BJ (cell line): ENCODE measurements around the gene CCDC150. TPM values are rescaled to one million over a fixed set of nuclear protein-coding genes. Genes with fewer than 3 reads are reported as not detected.
"Not testable (repeated sequence)": the region's sequence is repeated elsewhere in the genome, so short reads cannot be mapped to it uniquely, and the experiment has no call there.

Source experiments
- CTCF ChIA-PET: fragments of 350-600 bp; formaldehyde crosslinking; extraction: SDS; loops from one replicate; lab custom pipeline; 2021; ENCODE audit warnings: antibody characterized with exemption, inconsistent platforms; lab: Yijun Ruan, JAX
- POLR2A ChIA-PET: fragments of 300-600 bp; sonication (Branson Sonifier 250); formaldehyde crosslinking; extraction: SDS; loops from one replicate; lab custom pipeline; 2021; ENCODE audit warnings: antibody characterized with exemption; lab: Charles Lee
- DNase-seq: peaks from one replicate; pipeline ENCODE4 v3.0.0-alpha.2; 2011; ENCODE audit warnings: low read depth
- H3K27me3 ChIP-seq: 2 replicates; pipeline ENCODE4 v1.6.0; 2011; ENCODE audit warnings: low read length; ENCODE audit not compliant: control insufficient read depth, insufficient read depth
- H3K36me3 ChIP-seq: 2 replicates; pipeline ENCODE4 v1.5.1; 2011; ENCODE audit warnings: low read length; ENCODE audit not compliant: control insufficient read depth, insufficient read depth
- H3K4me3 ChIP-seq: 2 replicates; pipeline ENCODE4 v1.5.1; 2011; ENCODE audit warnings: low read depth, mild to moderate bottlenecking, control low read depth, low read length
- CTCF ChIP-seq: IDR thresholded peaks from 2 replicates; pipeline ENCODE4 v1.5.1; 2011; ENCODE audit warnings: low read depth, mild to moderate bottlenecking, control low read depth, inconsistent platforms, low read length, moderate library complexity; ENCODE audit not compliant: insufficient read depth
- polyA plus RNA-seq: library from polyadenylated mRNA; depleted of rRNA; stranded (reverse); fragments of >200 nt; gene quantifications from 2 replicates; pipeline ENCODE4 v1.2.3, GENCODE V29; 2011

The CCDC150 gene
- polyA plus RNA-seq, 1 experiment, result 0.96 TPM

DNA sequence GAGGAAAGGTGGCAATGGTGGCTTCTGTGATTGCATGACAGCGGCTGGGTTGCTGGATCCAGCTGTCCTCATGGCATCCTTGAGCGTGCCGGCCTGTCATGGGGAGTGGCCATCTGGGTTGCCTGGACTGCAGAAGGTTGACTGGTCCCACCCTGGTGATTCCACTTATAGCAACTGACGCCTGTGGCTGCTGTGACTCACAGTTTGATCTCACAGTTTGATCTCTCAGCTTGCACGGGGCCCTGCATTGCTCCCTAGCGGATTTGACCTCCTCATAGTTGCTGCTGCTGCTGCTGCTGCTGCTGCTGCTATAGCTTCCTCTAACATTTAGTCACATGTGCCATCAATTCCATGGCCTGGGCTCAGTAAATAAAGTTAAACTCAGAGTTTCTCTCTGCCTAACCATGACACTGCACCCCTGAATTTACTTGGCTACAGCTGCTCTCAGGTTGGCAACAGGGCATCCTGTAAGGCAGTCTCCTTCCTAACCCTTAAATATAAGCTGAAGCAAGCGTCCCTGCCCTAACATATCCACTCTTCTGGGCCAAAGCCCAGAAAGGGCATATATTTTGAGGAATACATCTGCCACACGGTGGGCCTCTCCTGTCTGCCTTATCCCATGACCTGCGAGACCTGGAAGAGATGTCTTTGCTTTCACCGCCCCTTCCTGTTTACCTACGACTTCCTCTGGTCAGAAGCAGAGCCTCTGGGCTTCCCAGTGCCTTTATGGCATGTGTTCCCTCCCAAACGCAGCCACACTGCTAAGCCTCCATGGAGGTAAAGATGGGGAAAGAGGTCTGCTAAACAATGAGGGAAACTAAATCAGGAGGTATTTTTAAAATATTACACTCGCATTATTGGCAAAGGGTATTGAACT is 37.8 kb upstream of the CCDC150 start:
- CTCF ChIA-PET, result interaction anchor here (0.9 to 1.5 kb wide), 2 partner anchors 17 to 149 kb away, joined by 4 read pairs; no protein-coding TSS in a partner anchor
- TF ChIP-seq CTCF, result peak; percentile 14; the same call in 1 of the 2 replicates
- Histone ChIP-seq H3K36me3 (no peaks in the 10 kb centered on the region), H3K4me3 (no peak overlapping the region), H3K27me3 (no peaks in the 10 kb centered on the region)
- peak; percentile 92 for DNase-seq
- POLR2A ChIA-PET, result interaction anchor here (0.7 kb wide), 1 partner anchor 136 kb away, joined by 5 read pairs; no protein-coding TSS in a partner anchor

DNA sequence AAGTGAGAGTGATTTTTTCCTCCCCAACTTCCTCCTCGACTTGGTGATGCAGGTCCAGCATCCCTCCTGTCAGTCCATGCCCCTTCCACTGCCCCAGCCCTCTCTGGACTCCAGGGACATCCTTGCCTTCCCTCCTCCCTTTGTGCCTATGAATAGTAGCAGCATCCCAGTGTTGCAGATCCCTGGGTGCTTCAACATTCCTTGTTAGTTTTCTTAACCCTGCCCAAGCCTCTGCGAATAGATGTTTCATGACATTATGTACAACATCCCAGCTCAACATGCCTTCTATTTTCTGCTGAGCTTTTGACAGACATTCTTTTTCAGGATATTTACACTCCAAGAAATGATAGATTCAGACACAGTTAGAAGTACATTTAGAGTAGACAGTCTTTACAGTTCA is 35.3 kb upstream of the CCDC150 start:
- H3K36me3 ChIP-seq, result no peaks in the 10 kb centered on the region
- CTCF ChIA-PET, result no interaction called here
- DNase-seq, result no peak
- TF ChIP-seq CTCF, result no peak
- POLR2A ChIA-PET, result interaction anchor here (0.6 kb wide), 1 partner anchor 280 kb away, joined by 3 read pairs; no protein-coding TSS in a partner anchor
- H3K4me3 ChIP-seq, result no peak overlapping the region
- H3K27me3 ChIP-seq, result no peaks in the 10 kb centered on the region

DNA sequence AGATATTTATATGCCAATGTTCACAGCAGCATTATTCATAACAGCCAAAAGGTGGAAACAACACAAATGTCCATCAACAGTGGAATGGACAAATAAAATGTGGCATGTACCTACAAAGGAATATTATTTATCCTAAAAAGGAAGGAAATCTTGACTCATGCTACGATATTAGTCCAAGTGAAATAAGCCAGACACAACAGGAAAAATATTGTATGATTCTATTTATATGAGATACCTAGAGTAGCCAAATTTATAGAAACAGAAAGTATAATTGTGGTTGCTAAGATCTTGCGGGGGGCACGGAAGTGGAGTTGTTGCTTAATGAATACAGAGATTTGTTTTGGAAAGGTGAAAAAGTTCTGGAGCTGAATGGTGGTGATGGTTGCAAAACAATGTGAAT is 33.0 kb upstream of the CCDC150 start:
- H3K4me3 ChIP-seq, result no peak overlapping the region
- H3K36me3 ChIP-seq, result no peaks in the 10 kb centered on the region
- H3K27me3 ChIP-seq, result no peaks in the 10 kb centered on the region
- DNase-seq, result no peak
- no peak for TF ChIP-seq CTCF
- ChIA-PET POLR2A (no interaction called here), CTCF (interaction anchor here (0.7 to 0.9 kb wide), 2 partner anchors 14 to 142 kb away, joined by 3 to 4 read pairs; no protein-coding TSS in a partner anchor)

DNA sequence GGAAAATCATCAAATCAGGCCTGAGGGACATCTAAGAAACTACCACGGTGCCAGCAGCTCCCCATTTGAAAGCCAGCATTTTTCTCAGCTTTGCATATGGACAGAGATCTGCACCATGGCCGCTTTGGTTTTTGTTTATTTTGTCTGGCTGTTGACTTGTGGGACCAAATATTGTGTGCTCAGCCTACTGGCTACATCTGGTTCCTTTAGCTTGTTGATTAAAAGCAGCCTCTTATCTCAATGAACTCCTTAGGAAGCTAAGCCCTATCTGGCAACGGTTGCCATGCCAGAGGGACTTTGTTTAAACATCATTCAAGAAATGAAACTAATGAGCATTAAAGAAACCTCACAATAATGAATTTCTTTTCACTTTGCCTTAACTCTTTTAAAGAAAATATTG is 32.4 kb upstream of the CCDC150 start:
- no peak for DNase-seq
- Histone ChIP-seq H3K27me3 (no peaks in the 10 kb centered on the region), H3K36me3 (no peaks in the 10 kb centered on the region), H3K4me3 (no peak overlapping the region)
- ChIA-PET CTCF (interaction anchor here (0.9 to 2.2 kb wide), 3 partner anchors 13 to 60 kb away, joined by 3 to 6 read pairs (median 4); no protein-coding TSS in a partner anchor), POLR2A (no interaction called here)
- no peak for TF ChIP-seq CTCF

GRCh38 chr2:196607896-196608295 is 31.6 kb upstream of the CCDC150 start:
- POLR2A ChIA-PET, H3K27me3 ChIP-seq, DNase-seq, H3K36me3 ChIP-seq, H3K4me3 ChIP-seq: not testable (repeated sequence)
- CTCF ChIA-PET, result interaction anchor here (0.6 to 2.2 kb wide), 4 partner anchors 12 to 372 kb away, joined by 3 to 6 read pairs (median 3); no protein-coding TSS in a partner anchor
